ENCODE results near the gene CD48.

The CD48 gene

DNA sequence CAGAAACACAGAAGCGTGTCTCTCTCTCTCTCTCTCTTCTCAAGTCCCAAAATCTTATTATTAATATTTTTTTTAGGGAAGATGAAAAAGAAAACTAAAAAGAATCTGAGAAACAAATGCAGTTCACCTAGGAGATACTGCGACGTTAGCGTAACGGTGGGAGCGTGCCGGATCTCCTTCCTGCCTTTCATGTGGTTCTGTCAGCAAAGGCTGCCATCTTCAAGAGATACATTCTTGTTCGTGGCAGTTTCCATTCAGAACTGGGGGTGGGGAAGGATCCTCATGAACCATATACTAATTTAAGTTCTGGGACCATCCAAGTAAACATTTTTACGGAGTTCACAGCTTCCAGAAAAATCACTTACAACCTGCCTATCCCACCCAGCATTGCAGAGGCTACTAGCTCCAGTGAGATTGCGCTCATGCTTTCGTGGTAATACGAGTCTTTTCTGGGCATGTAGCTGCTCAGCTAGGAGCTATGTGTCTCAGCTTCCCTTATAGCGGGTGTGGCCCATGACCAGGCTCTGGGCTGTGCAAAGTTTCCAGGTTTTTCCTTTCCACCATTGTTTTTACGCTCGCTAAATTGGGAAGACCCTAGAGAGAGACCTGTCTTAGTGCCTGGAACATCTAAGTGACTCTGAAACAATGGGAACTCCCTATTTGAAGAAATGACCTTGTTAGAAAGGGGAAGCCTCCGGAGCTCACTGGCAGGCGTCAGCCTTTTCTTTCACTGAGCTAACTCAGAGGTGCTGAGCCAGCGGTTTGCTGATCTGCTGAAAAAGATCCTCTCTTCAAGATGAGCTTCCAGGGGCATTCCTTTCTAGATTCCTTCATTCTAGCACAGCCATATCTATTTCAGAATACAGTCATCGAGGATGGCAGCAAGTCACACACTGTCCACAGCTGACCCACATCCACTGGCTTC is 82.1 kb downstream of the CD48 start:
- no peak for DNase-seq

DNA sequence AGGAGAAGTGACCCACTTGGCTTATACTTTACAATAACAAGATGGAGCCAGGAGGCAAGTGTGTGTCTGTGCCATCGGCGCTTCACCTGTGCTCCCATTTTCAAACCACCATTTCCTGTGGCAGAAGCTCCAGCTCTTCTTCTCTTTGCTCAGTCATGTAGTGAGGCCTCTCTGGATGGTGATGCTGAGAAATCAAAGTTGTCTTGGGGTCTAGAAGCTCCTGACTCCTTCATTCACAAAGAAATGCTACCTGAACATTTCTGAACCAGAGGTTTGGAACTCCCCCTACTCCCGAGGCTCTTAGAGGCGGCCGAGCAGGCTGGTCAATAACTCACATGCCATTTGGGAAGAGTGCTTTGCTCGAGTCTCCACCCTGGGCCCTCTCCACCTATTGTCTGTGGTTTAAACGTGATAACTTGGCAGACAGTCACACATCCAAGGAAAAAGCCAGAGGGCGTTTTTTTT is 82.8 kb downstream of the CD48 start:
- no peak for DNase-seq
